ENCODE results near the gene GLCCI1.
"Not testable (repeated sequence)": the region's sequence is repeated elsewhere in the genome, so short reads cannot be mapped to it uniquely, and the experiment has no call there.

The GLCCI1 gene

GRCh38 chr7:8085420-8085819 is 116.8 kb downstream of the GLCCI1 start:
- Histone ChIP-seq H3K9me3 (ENCODE audit: control extremely low read depth in 1 of 5, control insufficient read depth in 4 of 5, insufficient read depth in 2 of 5, low read depth in 1 of 5, low read length in 4 of 5) (no peaks in the 10 kb centered on the region), H3K27me3 (replicated peaks in 2 of 5; ENCODE audit: control insufficient read depth in 4 of 5, insufficient read depth in 5 of 5, low read length in 4 of 5) (no peaks in the 10 kb centered on the region), H3K4me1 (ENCODE audit: control extremely low read depth in 1 of 4, control insufficient read depth in 4 of 4, insufficient read depth in 4 of 4, low read length in 3 of 4) (no peaks in the 10 kb centered on the region), H3K4me3 (ENCODE audit: control insufficient read depth in 1 of 7, extremely low read depth in 1 of 7, insufficient read depth in 4 of 7, low read depth in 2 of 7, low read length in 6 of 7) (no peak overlapping the region), H3K27ac (ENCODE audit: insufficient read depth in 1 of 2, low read depth in 1 of 2, low read length in 2 of 2, poor library complexity in 1 of 2, severe bottlenecking in 2 of 2) (no peak overlapping the region), H3K36me3 (ENCODE audit: control insufficient read depth in 4 of 4, insufficient read depth in 4 of 4, low read length in 3 of 4) (peaks cover 0 to 11% (median 8%) of the 10 kb centered on the region in 4 experiments)
- DNase-seq, result no peak
- CTCF ChIA-PET, result interaction anchor here (1.0 kb wide), 1 partner anchor 105 kb away, joined by 3 read pairs; no protein-coding TSS in a partner anchor
- POLR2A ChIA-PET, result interaction anchor here (0.6 kb wide), 1 partner anchor 236 kb away, joined by 3 read pairs; no protein-coding TSS in a partner anchor
- no CpG with 5 or more reads among the region's 3 CpGs for WGBS (ENCODE audit: insufficient coverage)

- no peaks in the 10 kb centered on the region for H3K27me3 ChIP-seq (replicated peaks in 2 of 5; ENCODE audit: control insufficient read depth in 4 of 5, insufficient read depth in 5 of 5, low read length in 4 of 5)
- POLR2A ChIA-PET, result interaction anchor here (0.6 kb wide), 1 partner anchor 237 kb away, joined by 3 read pairs; no protein-coding TSS in a partner anchor
- no peaks in the 10 kb centered on the region for H3K4me1 ChIP-seq (ENCODE audit: control extremely low read depth in 1 of 4, control insufficient read depth in 4 of 4, insufficient read depth in 4 of 4, low read length in 3 of 4)
- DNase-seq, result no peak
- 100% methylated on average over 5 of the region's 6 CpGs for whole genome bisulfite sequencing (ENCODE audit: insufficient coverage)
- H3K4me3 ChIP-seq (ENCODE audit: control insufficient read depth in 1 of 7, extremely low read depth in 1 of 7, insufficient read depth in 4 of 7, low read depth in 2 of 7, low read length in 6 of 7), result no peak overlapping the region
- H3K9me3 ChIP-seq (ENCODE audit: control extremely low read depth in 1 of 5, control insufficient read depth in 4 of 5, insufficient read depth in 2 of 5, low read depth in 1 of 5, low read length in 4 of 5), result no peaks in the 10 kb centered on the region
- H3K27ac ChIP-seq (ENCODE audit: insufficient read depth in 1 of 2, low read depth in 1 of 2, low read length in 2 of 2, poor library complexity in 1 of 2, severe bottlenecking in 2 of 2), result no peak overlapping the region
- CTCF ChIA-PET, result no interaction called here
- peaks cover 0 to 11% (median 8%) of the 10 kb centered on the region in 4 experiments for H3K36me3 ChIP-seq (ENCODE audit: control insufficient read depth in 4 of 4, insufficient read depth in 4 of 4, low read length in 3 of 4)
These were observed 117.6 kb downstream of the GLCCI1 start for GRCh38 chr7:8086239-8086638.

GRCh38 chr7:8089036-8089780 is 120.6 kb downstream of the GLCCI1 start:
- no peaks in the 10 kb centered on the region for H3K9me3 ChIP-seq (ENCODE audit: control extremely low read depth in 1 of 5, control insufficient read depth in 4 of 5, insufficient read depth in 2 of 5, low read depth in 1 of 5, low read length in 4 of 5)
- no peak overlapping the region for H3K27ac ChIP-seq (ENCODE audit: insufficient read depth in 1 of 2, low read depth in 1 of 2, low read length in 2 of 2, poor library complexity in 1 of 2, severe bottlenecking in 2 of 2)
- ChIA-PET CTCF (interaction anchor here (1.2 to 3.1 kb wide), 4 partner anchors 11 to 494 kb away, joined by 3 to 12 read pairs (median 4); no protein-coding TSS in a partner anchor), POLR2A (no interaction called here)
- DNase-seq, result no peak
- no peak overlapping the region for H3K4me3 ChIP-seq (ENCODE audit: control insufficient read depth in 1 of 7, extremely low read depth in 1 of 7, insufficient read depth in 4 of 7, low read depth in 2 of 7, low read length in 6 of 7)
- no peaks in the 10 kb centered on the region for H3K27me3 ChIP-seq (replicated peaks in 2 of 5; ENCODE audit: control insufficient read depth in 4 of 5, insufficient read depth in 5 of 5, low read length in 4 of 5)
- WGBS (ENCODE audit: insufficient coverage), result no CpG with 5 or more reads among the region's 6 CpGs
- H3K4me1 ChIP-seq (ENCODE audit: control extremely low read depth in 1 of 4, control insufficient read depth in 4 of 4, insufficient read depth in 4 of 4, low read length in 3 of 4), result no peaks in the 10 kb centered on the region
- H3K36me3 ChIP-seq (ENCODE audit: control insufficient read depth in 4 of 4, insufficient read depth in 4 of 4, low read length in 3 of 4), result peaks cover 0 to 11% (median 7%) of the 10 kb centered on the region in 4 experiments

GRCh38 chr7:8092140-8092539 is 123.5 kb downstream of the GLCCI1 start:
- Histone ChIP-seq H3K27ac (ENCODE audit: insufficient read depth in 1 of 2, low read depth in 1 of 2, low read length in 2 of 2, poor library complexity in 1 of 2, severe bottlenecking in 2 of 2) (no peak overlapping the region), H3K4me3 (ENCODE audit: control insufficient read depth in 1 of 7, extremely low read depth in 1 of 7, insufficient read depth in 4 of 7, low read depth in 2 of 7, low read length in 6 of 7) (no peak overlapping the region), H3K9me3 (ENCODE audit: control extremely low read depth in 1 of 5, control insufficient read depth in 4 of 5, insufficient read depth in 2 of 5, low read depth in 1 of 5, low read length in 4 of 5) (peaks cover 0 to 2% (median 0%) of the 10 kb centered on the region in 5 experiments), H3K36me3 (ENCODE audit: control insufficient read depth in 4 of 4, insufficient read depth in 4 of 4, low read length in 3 of 4) (no peaks in the 10 kb centered on the region), H3K27me3 (replicated peaks in 2 of 5; ENCODE audit: control insufficient read depth in 4 of 5, insufficient read depth in 5 of 5, low read length in 4 of 5) (no peaks in the 10 kb centered on the region), H3K4me1 (ENCODE audit: control extremely low read depth in 1 of 4, control insufficient read depth in 4 of 4, insufficient read depth in 4 of 4, low read length in 3 of 4) (no peaks in the 10 kb centered on the region)
- CTCF ChIA-PET, result interaction anchor here (3.1 kb wide), 1 partner anchor 497 kb away, joined by 12 read pairs; no protein-coding TSS in a partner anchor
- POLR2A ChIA-PET, result no interaction called here
- DNase-seq, result no peak
- WGBS (ENCODE audit: insufficient coverage), result 100% methylated on average over 1 of the region's 2 CpGs

GRCh38 chr7:8094164-8095140 is 125.9 kb downstream of the GLCCI1 start:
- Histone ChIP-seq H3K4me3 (ENCODE audit: control insufficient read depth in 1 of 7, extremely low read depth in 1 of 7, insufficient read depth in 4 of 7, low read depth in 2 of 7, low read length in 6 of 7) (no peak overlapping the region), H3K27me3 (replicated peaks in 2 of 5; ENCODE audit: control insufficient read depth in 4 of 5, insufficient read depth in 5 of 5, low read length in 4 of 5) (no peaks in the 10 kb centered on the region), H3K9me3 (ENCODE audit: control extremely low read depth in 1 of 5, control insufficient read depth in 4 of 5, insufficient read depth in 2 of 5, low read depth in 1 of 5, low read length in 4 of 5) (peaks cover 0 to 2% (median 0%) of the 10 kb centered on the region in 5 experiments), H3K4me1 (ENCODE audit: control extremely low read depth in 1 of 4, control insufficient read depth in 4 of 4, insufficient read depth in 4 of 4, low read length in 3 of 4) (no peaks in the 10 kb centered on the region), H3K36me3 (ENCODE audit: control insufficient read depth in 4 of 4, insufficient read depth in 4 of 4, low read length in 3 of 4) (no peaks in the 10 kb centered on the region), H3K27ac (ENCODE audit: insufficient read depth in 1 of 2, low read depth in 1 of 2, low read length in 2 of 2, poor library complexity in 1 of 2, severe bottlenecking in 2 of 2) (no peak overlapping the region)
- 94% methylated on average over 3 of the region's 8 CpGs for WGBS (ENCODE audit: insufficient coverage)
- DNase-seq, result no peak
- CTCF ChIA-PET, result no interaction called here
- POLR2A ChIA-PET, result no interaction called here

- H3K36me3 ChIP-seq (ENCODE audit: control insufficient read depth in 4 of 4, insufficient read depth in 4 of 4, low read length in 3 of 4); POLR2A ChIA-PET; H3K27ac ChIP-seq (ENCODE audit: insufficient read depth in 1 of 2, low read depth in 1 of 2, low read length in 2 of 2, poor library complexity in 1 of 2, severe bottlenecking in 2 of 2); CTCF ChIA-PET; H3K27me3 ChIP-seq (replicated peaks in 2 of 5; ENCODE audit: control insufficient read depth in 4 of 5, insufficient read depth in 5 of 5, low read length in 4 of 5); DNase-seq; H3K4me1 ChIP-seq (ENCODE audit: control extremely low read depth in 1 of 4, control insufficient read depth in 4 of 4, insufficient read depth in 4 of 4, low read length in 3 of 4); H3K4me3 ChIP-seq (ENCODE audit: control insufficient read depth in 1 of 7, extremely low read depth in 1 of 7, insufficient read depth in 4 of 7, low read depth in 2 of 7, low read length in 6 of 7); H3K9me3 ChIP-seq (ENCODE audit: control extremely low read depth in 1 of 5, control insufficient read depth in 4 of 5, insufficient read depth in 2 of 5, low read depth in 1 of 5, low read length in 4 of 5): not testable (repeated sequence)
- WGBS (ENCODE audit: insufficient coverage), result 90% methylated on average over 4 of the region's 4 CpGs
These were observed 132.7 kb downstream of the GLCCI1 start for GRCh38 chr7:8101292-8101691.
